ENCODE data around the gene EIF3K.
A peak's percentile ranks its signal among the peaks of the same experiment; 100 is the strongest.

Gene EIF3K

GRCh38 chr19:38676878-38677646 lies 58.1 kb downstream of the EIF3K start:
- Histone ChIP-seq H2BK12ac (ENCODE audit: low read length in 2 of 2) (peak overlapping the region; percentile 64 to 99), H3K14ac (ENCODE audit: low read length in 2 of 2) (peak overlapping the region in 1 of 2 experiments; percentile 99), H3K4me2 (ENCODE audit: low read length, poor library complexity, severe bottlenecking) (no peak overlapping the region), H3K27me3 (ENCODE audit: control insufficient read depth in 1 of 2, insufficient read depth in 1 of 2, low read length in 2 of 2) (no peaks in the 10 kb centered on the region), H3K36me3 (ENCODE audit: control insufficient read depth in 1 of 2, insufficient read depth in 2 of 2, low read depth in 1 of 2, low read length in 2 of 2) (peaks cover 6 to 51% of the 10 kb centered on the region in 2 experiments), H3K9ac (ENCODE audit: low read length) (peak overlapping the region; percentile 50), H3K18ac (ENCODE audit: low read depth in 1 of 2, low read length in 2 of 2) (peak overlapping the region; percentile 85 to 97), H2BK5ac (ENCODE audit: low read depth, low read length, poor library complexity, severe bottlenecking) (no peak overlapping the region), H3K4ac (ENCODE audit: low read depth in 1 of 2, low read length in 2 of 2) (peak overlapping the region; percentile 68 to 96), H2BK120ac (ENCODE audit: low read depth, low read length) (peak overlapping the region; percentile 58), H2AFZ (ENCODE audit: low read depth, low read length) (no peak overlapping the region), H3K9me3 (ENCODE audit: control insufficient read depth, low read length) (no peaks in the 10 kb centered on the region), H4K91ac (ENCODE audit: low read length) (peak overlapping the region; percentile 73), H3K23ac (ENCODE audit: low read length in 2 of 2) (peak overlapping the region in 1 of 2 experiments; percentile 100), H3K27ac (ENCODE audit: low read length, poor library complexity, severe bottlenecking) (peak overlapping the region; percentile 87), H3K4me1 (ENCODE audit: control insufficient read depth, insufficient read depth, low read depth, low read length) (peaks cover 50% of the 10 kb centered on the region), H3K4me3 (ENCODE audit: insufficient read depth in 1 of 2, low read depth in 1 of 2, low read length in 2 of 2) (no peak overlapping the region), H3K79me1 (replicated peaks; ENCODE audit: low read length, poor library complexity, severe bottlenecking) (no peaks in the 10 kb centered on the region), H2BK15ac (ENCODE audit: low read depth, poor library complexity, severe bottlenecking) (peak overlapping the region; percentile 5), H2AK5ac (ENCODE audit: low read length, severe bottlenecking) (peak overlapping the region; percentile 52), H4K8ac (ENCODE audit: low read length) (peak overlapping the region; percentile 67)
- DNase-seq = no peak
- WGBS = 86% methylated on average over 9 of the region's 11 CpGs

GRCh38 chr19:38678217-38678890 lies 59.4 kb downstream of the EIF3K start:
- Histone ChIP-seq H3K4me3 (ENCODE audit: insufficient read depth in 1 of 2, low read depth in 1 of 2, low read length in 2 of 2) (no peak overlapping the region), H2BK12ac (ENCODE audit: low read length in 2 of 2) (peak overlapping the region; percentile 49 to 64), H2AK5ac (ENCODE audit: low read length, severe bottlenecking) (peak overlapping the region; percentile 7), H2BK15ac (ENCODE audit: low read depth, poor library complexity, severe bottlenecking) (no peak overlapping the region), H2AFZ (ENCODE audit: low read depth, low read length) (no peak overlapping the region), H4K8ac (ENCODE audit: low read length) (no peak overlapping the region), H3K23ac (ENCODE audit: low read length in 2 of 2) (no peak overlapping the region), H3K4me2 (ENCODE audit: low read length, poor library complexity, severe bottlenecking) (no peak overlapping the region), H3K18ac (ENCODE audit: low read depth in 1 of 2, low read length in 2 of 2) (peak overlapping the region; percentile 55 to 68), H2BK5ac (ENCODE audit: low read depth, low read length, poor library complexity, severe bottlenecking) (no peak overlapping the region), H2BK120ac (ENCODE audit: low read depth, low read length) (no peak overlapping the region), H3K9ac (ENCODE audit: low read length) (no peak overlapping the region), H3K14ac (ENCODE audit: low read length in 2 of 2) (peak overlapping the region in 1 of 2 experiments; percentile 44), H3K9me3 (ENCODE audit: control insufficient read depth, low read length) (no peaks in the 10 kb centered on the region), H3K4ac (ENCODE audit: low read depth in 1 of 2, low read length in 2 of 2) (peak overlapping the region in 1 of 2 experiments; percentile 37), H3K27ac (ENCODE audit: low read length, poor library complexity, severe bottlenecking) (peak overlapping the region; percentile 51), H3K27me3 (ENCODE audit: control insufficient read depth in 1 of 2, insufficient read depth in 1 of 2, low read length in 2 of 2) (no peaks in the 10 kb centered on the region), H3K36me3 (ENCODE audit: control insufficient read depth in 1 of 2, insufficient read depth in 2 of 2, low read depth in 1 of 2, low read length in 2 of 2) (peaks cover 6 to 57% of the 10 kb centered on the region in 2 experiments), H3K79me1 (replicated peaks; ENCODE audit: low read length, poor library complexity, severe bottlenecking) (no peaks in the 10 kb centered on the region), H3K4me1 (ENCODE audit: control insufficient read depth, insufficient read depth, low read depth, low read length) (peaks cover 57% of the 10 kb centered on the region), H4K91ac (ENCODE audit: low read length) (peak overlapping the region; percentile 15)
- WGBS = 96% methylated on average over 15 of the region's 15 CpGs
- DNase-seq = no peak

GRCh38 chr19:38678891-38679494 lies 60.0 kb downstream of the EIF3K start:
- no peak overlapping the region for H3K4ac ChIP-seq (ENCODE audit: low read depth in 1 of 2, low read length in 2 of 2)
- H2BK120ac ChIP-seq (ENCODE audit: low read depth, low read length) = no peak overlapping the region
- H3K4me2 ChIP-seq (ENCODE audit: low read length, poor library complexity, severe bottlenecking) = no peak overlapping the region
- peak overlapping the region; percentile 11 to 62 for H3K18ac ChIP-seq (ENCODE audit: low read depth in 1 of 2, low read length in 2 of 2)
- H3K4me1 ChIP-seq (ENCODE audit: control insufficient read depth, insufficient read depth, low read depth, low read length) = peaks cover 57% of the 10 kb centered on the region
- peak overlapping the region; percentile 78 for H2AK5ac ChIP-seq (ENCODE audit: low read length, severe bottlenecking)
- H4K91ac ChIP-seq (ENCODE audit: low read length) = no peak overlapping the region
- H2BK5ac ChIP-seq (ENCODE audit: low read depth, low read length, poor library complexity, severe bottlenecking) = no peak overlapping the region
- H2BK12ac ChIP-seq (ENCODE audit: low read length in 2 of 2) = peak overlapping the region; percentile 15 to 45
- H3K27me3 ChIP-seq (ENCODE audit: control insufficient read depth in 1 of 2, insufficient read depth in 1 of 2, low read length in 2 of 2) = no peaks in the 10 kb centered on the region
- no peaks in the 10 kb centered on the region for H3K9me3 ChIP-seq (ENCODE audit: control insufficient read depth, low read length)
- no peak overlapping the region for H3K4me3 ChIP-seq (ENCODE audit: insufficient read depth in 1 of 2, low read depth in 1 of 2, low read length in 2 of 2)
- peak overlapping the region; percentile 51 for H3K27ac ChIP-seq (ENCODE audit: low read length, poor library complexity, severe bottlenecking)
- 95% methylated on average over 7 of the region's 7 CpGs for WGBS
- H2AFZ ChIP-seq (ENCODE audit: low read depth, low read length) = no peak overlapping the region
- no peak overlapping the region for H3K9ac ChIP-seq (ENCODE audit: low read length)
- peaks cover 6 to 57% of the 10 kb centered on the region in 2 experiments for H3K36me3 ChIP-seq (ENCODE audit: control insufficient read depth in 1 of 2, insufficient read depth in 2 of 2, low read depth in 1 of 2, low read length in 2 of 2)
- no peak overlapping the region for H2BK15ac ChIP-seq (ENCODE audit: low read depth, poor library complexity, severe bottlenecking)
- no peak overlapping the region for H3K14ac ChIP-seq (ENCODE audit: low read length in 2 of 2)
- H3K79me1 ChIP-seq (replicated peaks; ENCODE audit: low read length, poor library complexity, severe bottlenecking) = no peaks in the 10 kb centered on the region
- H3K23ac ChIP-seq (ENCODE audit: low read length in 2 of 2) = no peak overlapping the region
- peak overlapping the region; percentile 74 for H4K8ac ChIP-seq (ENCODE audit: low read length)
- no peak for DNase-seq

- WGBS = 46% methylated on average over 4 of the region's 4 CpGs
Measured at GRCh38 chr19:38679839-38680238, 60.9 kb downstream of the EIF3K start.

More at GRCh38 chr19:38679839-38680238, 60.9 kb downstream of the EIF3K start:
- Histone ChIP-seq H3K27me3 (ENCODE audit: control insufficient read depth in 1 of 2, insufficient read depth in 1 of 2, low read length in 2 of 2) (no peaks in the 10 kb centered on the region), H3K36me3 (ENCODE audit: control insufficient read depth in 1 of 2, insufficient read depth in 2 of 2, low read depth in 1 of 2, low read length in 2 of 2) (peaks cover 6 to 57% of the 10 kb centered on the region in 2 experiments), H3K18ac (ENCODE audit: low read depth in 1 of 2, low read length in 2 of 2) (no peak overlapping the region), H2BK12ac (ENCODE audit: low read length in 2 of 2) (no peak overlapping the region), H3K79me1 (replicated peaks; ENCODE audit: low read length, poor library complexity, severe bottlenecking) (no peaks in the 10 kb centered on the region), H2AK5ac (ENCODE audit: low read length, severe bottlenecking) (peak overlapping the region; percentile 63), H4K8ac (ENCODE audit: low read length) (no peak overlapping the region), H2BK15ac (ENCODE audit: low read depth, poor library complexity, severe bottlenecking) (no peak overlapping the region), H4K91ac (ENCODE audit: low read length) (no peak overlapping the region), H2BK120ac (ENCODE audit: low read depth, low read length) (no peak overlapping the region), H3K4me1 (ENCODE audit: control insufficient read depth, insufficient read depth, low read depth, low read length) (peaks cover 55% of the 10 kb centered on the region), H3K23ac (ENCODE audit: low read length in 2 of 2) (no peak overlapping the region), H3K27ac (ENCODE audit: low read length, poor library complexity, severe bottlenecking) (peak overlapping the region; percentile 51), H2AFZ (ENCODE audit: low read depth, low read length) (no peak overlapping the region), H3K14ac (ENCODE audit: low read length in 2 of 2) (no peak overlapping the region), H3K4ac (ENCODE audit: low read depth in 1 of 2, low read length in 2 of 2) (no peak overlapping the region), H3K9me3 (ENCODE audit: control insufficient read depth, low read length) (no peaks in the 10 kb centered on the region), H3K4me3 (ENCODE audit: insufficient read depth in 1 of 2, low read depth in 1 of 2, low read length in 2 of 2) (no peak overlapping the region), H2BK5ac (ENCODE audit: low read depth, low read length, poor library complexity, severe bottlenecking) (no peak overlapping the region), H3K4me2 (ENCODE audit: low read length, poor library complexity, severe bottlenecking) (no peak overlapping the region), H3K9ac (ENCODE audit: low read length) (no peak overlapping the region)
- peak; percentile 92 for DNase-seq

Measured in mesenchymal stem cell (in vitro differentiated cells and primary cell).